ENCODE results near the gene ABHD14A. TPM values are rescaled to one million over a fixed set of nuclear protein-coding genes. Genes with fewer than 3 reads are reported as not detected.

The ABHD14A gene
- total and polyA plus RNA-seq, 5 experiments from 2014 or later, result 17.7 to 100 (median 94.6) TPM

DNA sequence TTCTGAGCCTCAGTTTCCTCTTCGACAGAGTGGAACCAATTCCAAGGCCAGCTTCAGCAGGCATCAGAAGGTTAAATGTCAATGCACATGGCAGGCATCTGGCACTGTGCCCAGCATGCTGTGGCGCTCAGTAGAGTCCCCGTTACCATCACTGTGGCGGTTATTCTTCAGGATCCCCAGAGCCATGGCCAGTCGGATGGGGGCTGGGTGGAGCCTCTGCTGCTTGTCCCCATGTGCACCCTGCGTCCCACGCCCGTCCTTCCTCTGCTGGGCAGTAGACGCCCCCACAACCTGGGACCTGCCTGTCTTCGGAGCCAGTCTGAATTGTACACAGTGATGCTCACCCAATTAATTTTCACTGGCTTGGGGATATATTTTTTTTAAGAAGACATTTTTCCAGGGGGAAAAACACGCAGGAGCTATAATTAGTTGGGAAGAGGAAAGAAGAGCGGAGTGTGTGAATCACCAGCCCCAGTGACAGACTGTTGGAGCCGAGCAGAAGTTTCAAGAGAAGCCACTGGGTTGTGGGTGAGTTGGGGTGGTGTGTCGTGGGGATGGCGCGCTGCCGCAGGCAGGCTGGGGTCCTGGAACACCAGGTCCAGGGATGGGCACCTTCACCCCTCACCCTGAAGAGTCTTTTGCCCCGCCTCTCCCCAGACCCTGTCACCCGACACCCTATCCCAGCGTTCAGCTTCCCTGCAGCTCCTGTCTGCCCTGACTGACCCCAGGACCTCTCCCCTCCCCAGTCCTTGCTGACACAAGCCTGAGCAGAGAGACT, 47.6 kb downstream of the ABHD14A start:
- POLR2A ChIA-PET, result no interaction called here
- H3K27me3 Mint-ChIP-seq, result no peaks in the 10 kb centered on the region
- H3K36me3 Mint-ChIP-seq, result no peaks in the 10 kb centered on the region
- no peak overlapping the region for H3K27ac Mint-ChIP-seq
- DNase-seq (no peak), ATAC-seq (no peak)
- peaks cover 0 to 5% (median 2%) of the 10 kb centered on the region in 4 donors for H3K4me1 Mint-ChIP-seq
- H3K9me3 Mint-ChIP-seq, result no peaks in the 10 kb centered on the region
- no peak overlapping the region for H3K4me3 Mint-ChIP-seq

DNA sequence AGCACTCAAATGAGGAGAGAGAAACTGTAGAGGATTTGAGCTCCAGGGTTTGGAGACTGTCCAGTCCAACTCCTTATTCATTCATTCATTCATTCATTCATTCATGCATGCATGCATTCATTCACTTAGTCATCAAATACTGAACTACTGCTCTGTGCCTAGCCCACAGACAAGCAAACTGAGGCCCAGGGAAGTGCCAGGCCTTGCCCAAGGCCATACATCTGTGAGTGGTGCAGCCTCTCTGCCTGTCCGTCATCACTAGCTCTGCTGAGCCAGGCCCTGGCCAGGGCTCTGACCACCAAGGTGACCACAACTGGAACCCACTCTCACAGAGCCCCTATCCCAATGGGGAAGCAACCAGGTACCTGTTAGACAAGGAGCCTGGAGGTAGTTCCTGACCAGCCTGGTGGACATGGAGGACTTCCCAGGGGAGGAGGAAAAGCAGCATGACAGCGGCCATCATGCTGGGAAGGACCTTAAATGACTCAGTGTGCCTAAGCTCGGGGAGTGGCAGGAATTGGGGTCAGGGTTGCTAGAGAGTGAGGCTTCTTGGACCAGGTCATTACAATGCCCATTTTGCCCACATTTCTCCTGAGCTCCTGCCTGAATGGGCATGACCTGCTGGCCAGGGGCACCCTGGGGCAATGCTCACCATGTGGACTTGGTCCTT, 48.4 kb downstream of the ABHD14A start:
- Mint-ChIP-seq H3K4me1 (peaks cover 0 to 5% (median 2%) of the 10 kb centered on the region in 4 donors), H3K4me3 (no peak overlapping the region), H3K27ac (peak overlapping the region in 3 of 10 donors; percentile 11 to 61 (median 31)), H3K9me3 (no peaks in the 10 kb centered on the region), H3K27me3 (no peaks in the 10 kb centered on the region), H3K36me3 (no peaks in the 10 kb centered on the region)
- no peak for DNase-seq
- POLR2A ChIA-PET, result no interaction called here
- no peak for ATAC-seq

DNA sequence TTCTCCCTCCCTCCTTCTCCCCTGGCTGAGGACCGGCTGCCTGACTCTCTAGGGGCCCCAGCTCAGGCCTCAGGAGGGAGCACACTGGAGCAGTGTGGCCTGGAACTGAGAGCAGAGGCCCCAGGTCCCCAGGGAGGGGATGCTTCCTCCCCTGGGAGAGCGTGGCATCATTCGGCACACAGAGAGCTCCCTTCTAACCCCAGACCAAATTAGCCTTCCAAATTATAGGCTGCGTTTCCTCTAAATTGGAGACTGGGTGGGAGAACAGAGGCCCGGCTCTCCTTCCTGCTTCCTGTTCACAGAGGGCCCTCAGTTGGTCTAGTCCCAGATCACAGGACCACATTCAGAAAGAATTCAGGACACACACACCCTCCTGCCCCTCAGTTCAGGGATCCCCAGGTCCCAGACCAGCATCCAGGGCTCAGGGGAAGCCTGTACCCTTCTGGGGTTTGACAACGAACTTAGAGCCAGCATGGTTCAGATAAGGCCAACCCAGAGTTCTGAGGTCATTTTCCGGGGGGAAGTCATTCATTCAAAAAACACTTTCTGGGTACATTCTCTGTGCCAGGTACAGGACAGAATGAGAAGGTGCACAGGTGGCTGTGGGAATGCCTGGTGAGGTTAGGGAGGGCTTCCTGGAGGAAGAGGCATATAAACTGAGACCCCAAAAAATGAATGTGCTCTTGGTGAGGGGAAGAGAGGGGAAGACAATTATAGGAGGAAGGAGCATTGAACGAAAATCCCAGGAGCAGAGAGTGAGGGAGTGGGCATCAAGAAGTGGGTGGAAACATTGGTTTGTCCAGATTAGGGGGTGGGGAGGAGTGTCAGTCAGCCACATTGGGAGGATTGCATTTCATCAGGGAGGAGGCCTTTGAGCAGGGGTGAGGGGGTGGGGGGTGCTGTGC, 49.2 kb downstream of the ABHD14A start:
- Mint-ChIP-seq H3K9me3 (no peaks in the 10 kb centered on the region), H3K27ac (peak overlapping the region in 2 of 10 donors; percentile 31 to 67), H3K27me3 (no peaks in the 10 kb centered on the region)

DNA sequence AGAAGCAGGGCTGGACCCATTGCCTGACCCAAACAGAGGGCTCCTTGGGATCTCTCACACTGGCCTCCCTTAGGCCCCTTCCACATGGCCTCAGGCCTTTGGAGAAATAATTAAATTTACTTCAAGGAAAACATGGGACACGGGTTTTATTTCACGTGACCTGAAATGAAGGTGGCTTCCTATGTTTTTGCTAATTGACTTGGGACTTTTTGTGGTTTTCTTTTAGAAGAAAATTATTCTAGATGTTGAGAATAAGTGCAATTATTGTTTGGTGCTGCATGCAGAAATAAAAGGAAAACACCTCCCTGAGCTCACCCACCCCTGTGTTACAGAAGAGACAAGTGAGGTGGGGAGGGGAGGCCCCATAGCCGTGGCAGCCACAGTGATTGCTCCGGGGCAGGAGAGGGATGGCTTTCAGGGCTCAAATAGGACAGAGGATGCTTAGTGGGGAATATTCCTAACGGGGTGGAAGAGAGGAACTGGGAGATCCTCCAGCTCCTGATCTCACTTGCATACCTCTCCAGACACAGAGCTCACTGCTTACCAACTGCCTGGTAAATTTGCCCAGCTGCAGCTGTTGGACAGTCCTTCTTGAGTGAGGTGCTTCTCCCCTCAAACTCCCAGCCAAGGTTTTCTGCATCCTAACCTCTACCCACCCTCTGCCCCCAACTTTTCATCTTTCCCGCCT, 50.0 kb downstream of the ABHD14A start:
- POLR2A ChIA-PET, result no interaction called here
- DNase-seq (no peak), ATAC-seq (no peak)
- Mint-ChIP-seq H3K36me3 (no peaks in the 10 kb centered on the region), H3K4me3 (no peak overlapping the region), H3K9me3 (no peaks in the 10 kb centered on the region), H3K27me3 (no peaks in the 10 kb centered on the region), H3K27ac (peak overlapping the region in 1 of 10 donors; percentile 67), H3K4me1 (peaks cover 0 to 5% (median 2%) of the 10 kb centered on the region in 4 donors)

More for the DNA sequence above, 49.2 kb downstream of the ABHD14A start:
- POLR2A ChIA-PET, result no interaction called here
- Mint-ChIP-seq H3K36me3 (no peaks in the 10 kb centered on the region), H3K4me1 (peaks cover 0 to 5% (median 2%) of the 10 kb centered on the region in 4 donors), H3K4me3 (no peak overlapping the region)
- no peak for ATAC-seq
- no peak for DNase-seq

DNA sequence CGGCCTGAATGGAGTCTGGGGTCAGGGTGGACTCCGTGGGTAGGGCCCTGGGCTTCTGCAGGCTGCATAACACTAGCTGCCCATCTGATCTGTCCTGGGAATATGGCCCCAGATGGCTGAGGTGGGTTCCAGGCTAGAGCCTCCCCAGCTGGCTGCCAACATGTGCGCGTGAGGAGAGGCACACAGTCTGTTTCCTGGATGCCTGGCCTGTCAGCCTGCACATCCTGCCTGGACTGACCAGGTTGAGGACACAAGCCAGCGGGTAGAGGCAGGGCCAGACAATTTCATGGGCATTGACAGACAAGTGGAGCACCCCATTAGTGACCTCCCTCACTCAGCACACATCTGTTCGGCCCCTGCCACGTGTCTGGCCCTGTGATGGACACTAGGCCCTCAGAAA, 50.6 kb downstream of the ABHD14A start:
- no peaks in the 10 kb centered on the region for H3K27me3 Mint-ChIP-seq
- DNase-seq (no peak), ATAC-seq (no peak)
- H3K27ac Mint-ChIP-seq, result no peak overlapping the region
- POLR2A ChIA-PET, result no interaction called here
- H3K36me3 Mint-ChIP-seq, result no peaks in the 10 kb centered on the region
- peaks cover 0 to 7% (median 2%) of the 10 kb centered on the region in 4 donors for H3K4me1 Mint-ChIP-seq
- H3K9me3 Mint-ChIP-seq, result no peaks in the 10 kb centered on the region
- no peak overlapping the region for H3K4me3 Mint-ChIP-seq

DNA sequence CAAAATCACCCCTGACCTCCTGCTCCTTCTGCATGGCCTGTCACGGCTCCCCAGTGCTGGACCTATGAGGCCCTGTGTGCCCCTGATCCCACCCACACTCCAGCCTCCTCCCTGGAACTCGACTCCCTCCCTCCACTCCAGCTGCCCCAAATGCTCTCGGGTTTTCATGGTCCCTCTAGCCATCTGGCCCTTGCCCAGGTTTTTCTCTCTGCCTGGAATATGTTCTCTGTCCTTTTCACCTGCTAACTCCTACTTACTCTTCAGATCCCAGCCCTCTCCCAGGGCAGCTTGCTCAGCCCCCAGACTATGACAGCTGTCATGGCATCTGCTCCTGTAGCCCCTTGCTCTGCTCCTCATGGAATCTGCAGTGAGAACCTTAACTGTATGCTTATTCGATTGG, 51.2 kb downstream of the ABHD14A start:
- Mint-ChIP-seq H3K9me3 (no peaks in the 10 kb centered on the region), H3K36me3 (no peaks in the 10 kb centered on the region), H3K27ac (peak overlapping the region in 4 of 10 donors; percentile 6 to 78 (median 47)), H3K4me3 (no peak overlapping the region), H3K4me1 (peaks cover 0 to 7% (median 2%) of the 10 kb centered on the region in 4 donors), H3K27me3 (no peaks in the 10 kb centered on the region)
- DNase-seq, result no peak
- ATAC-seq, result no peak
- POLR2A ChIA-PET, result no interaction called here

DNA sequence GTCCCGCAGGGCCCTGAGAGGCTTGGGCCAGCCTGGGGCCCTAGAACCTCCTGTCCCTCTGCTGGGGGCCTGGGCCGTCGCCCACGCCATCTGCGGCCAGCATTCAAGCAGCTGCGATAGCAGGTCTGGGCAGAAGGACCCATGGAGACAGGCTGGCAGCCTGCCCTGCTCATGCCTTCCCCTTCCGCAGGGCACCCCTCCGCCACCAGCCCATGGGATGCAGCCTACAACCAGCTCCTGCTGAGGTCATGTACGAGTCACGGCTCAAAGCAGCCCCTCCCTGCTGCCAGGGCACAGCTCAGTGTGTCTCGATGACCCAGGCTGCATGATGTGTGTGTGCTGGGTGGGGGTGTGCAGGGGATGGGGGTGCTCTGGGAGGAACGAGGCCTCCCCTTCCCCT, 53.7 kb downstream of the ABHD14A start:
- Mint-ChIP-seq H3K4me1 (peaks cover 0 to 5% (median 2%) of the 10 kb centered on the region in 4 donors), H3K36me3 (no peaks in the 10 kb centered on the region), H3K4me3 (no peak overlapping the region), H3K27me3 (no peaks in the 10 kb centered on the region), H3K9me3 (no peaks in the 10 kb centered on the region), H3K27ac (peak overlapping the region in 1 of 10 donors; percentile 40)
- POLR2A ChIA-PET, result interaction anchor here (0.6 kb wide), 2 partner anchors 36 to 126 kb away, joined by 3 read pairs; partner anchors contain the start of gene POC1A
- ATAC-seq, result no peak
- DNase-seq, result no peak

DNA sequence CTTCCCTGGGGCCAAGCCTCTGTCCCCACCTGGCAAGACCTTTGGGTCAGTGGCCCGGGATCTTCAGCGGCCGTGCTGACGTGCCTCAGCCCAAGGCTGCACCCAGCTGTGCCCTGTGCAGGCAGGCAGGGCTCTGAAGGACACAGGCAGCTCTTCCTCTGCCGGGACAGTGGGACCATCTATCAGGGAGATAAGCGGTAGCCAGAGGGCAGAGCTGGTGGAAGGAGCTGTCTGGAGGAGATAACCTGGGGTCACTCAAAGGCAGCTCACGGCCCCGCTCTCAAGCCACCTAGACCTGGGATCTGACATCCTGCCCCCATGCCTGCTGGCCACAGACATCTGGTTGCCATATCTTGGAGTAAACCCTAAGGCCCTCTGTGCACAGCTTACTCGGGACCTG, 54.2 kb downstream of the ABHD14A start:
- Mint-ChIP-seq H3K27me3 (no peaks in the 10 kb centered on the region), H3K9me3 (no peaks in the 10 kb centered on the region), H3K27ac (peak overlapping the region in 1 of 10 donors; percentile 40), H3K4me1 (peaks cover 0 to 5% (median 2%) of the 10 kb centered on the region in 4 donors), H3K36me3 (no peaks in the 10 kb centered on the region), H3K4me3 (no peak overlapping the region)
- DNase-seq (no peak), ATAC-seq (no peak)
- POLR2A ChIA-PET, result interaction anchor here (0.6 kb wide), 2 partner anchors 35 to 214 kb away, joined by 3 to 6 read pairs; no protein-coding TSS in a partner anchor

DNA sequence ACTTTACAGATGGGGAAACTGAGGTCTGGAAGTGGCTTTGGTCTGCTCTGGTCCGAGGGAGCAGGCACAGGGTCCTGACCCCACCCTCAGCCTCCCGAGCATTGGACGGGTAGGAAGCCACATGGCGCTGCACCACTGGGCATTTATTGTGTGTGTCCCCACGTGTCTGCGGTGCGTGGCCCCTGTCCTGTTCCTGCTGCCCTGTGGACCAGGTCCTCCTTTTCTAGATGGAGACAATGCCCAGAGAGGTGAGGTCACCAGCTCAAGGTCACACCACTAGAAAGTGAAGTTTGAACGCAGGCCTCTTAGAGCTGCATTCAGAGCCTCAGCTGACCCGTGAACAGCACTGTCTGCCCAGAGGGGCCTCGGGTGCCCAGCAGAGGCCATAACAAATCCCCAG, 54.7 kb downstream of the ABHD14A start:
- ATAC-seq, result no peak
- H3K4me3 Mint-ChIP-seq, result no peak overlapping the region
- H3K27me3 Mint-ChIP-seq, result no peaks in the 10 kb centered on the region
- peaks cover 0 to 5% (median 0%) of the 10 kb centered on the region in 4 donors for H3K4me1 Mint-ChIP-seq
- H3K36me3 Mint-ChIP-seq, result no peaks in the 10 kb centered on the region
- no peaks in the 10 kb centered on the region for H3K9me3 Mint-ChIP-seq
- H3K27ac Mint-ChIP-seq, result no peak overlapping the region
- POLR2A ChIA-PET, result interaction anchor here (0.6 kb wide), 2 partner anchors 35 to 213 kb away, joined by 3 to 6 read pairs; no protein-coding TSS in a partner anchor
- DNase-seq, result no peak

Other genes with a start within 250 kb of the ABHD14A start
- not detected for gene IQCF6, start 195.8 kb upstream of the ABHD14A start, total RNA-seq
- not detected for gene IQCF6, start 195.8 kb upstream of the ABHD14A start, polyA plus RNA-seq
- gene IQCF2, start 113.4 kb upstream of the ABHD14A start, total RNA-seq, result not detected
- gene IQCF2, start 113.4 kb upstream of the ABHD14A start, polyA plus RNA-seq, result not detected
- not detected for gene IQCF5, start 99.5 kb upstream of the ABHD14A start, total RNA-seq
- not detected for gene IQCF5, start 99.5 kb upstream of the ABHD14A start, polyA plus RNA-seq
- not detected for gene IQCF1, start 71.7 kb upstream of the ABHD14A start, total RNA-seq
- not detected for gene IQCF1, start 71.7 kb upstream of the ABHD14A start, polyA plus RNA-seq
- 10 to 100 TPM; 15.9 to 16.5 TPM for gene RRP9, start 33.2 kb upstream of the ABHD14A start, total RNA-seq
- gene RRP9, start 33.2 kb upstream of the ABHD14A start, polyA plus RNA-seq, result 10 to 100 TPM; 18.1 to 29.6 (median 19.6) TPM
- 10 to 100 TPM in 1 of 2 experiments, 1 to 10 TPM in 1; 9.7 to 11.7 TPM for gene PARP3, start 32.7 kb upstream of the ABHD14A start, total RNA-seq
- gene PARP3, start 32.7 kb upstream of the ABHD14A start, polyA plus RNA-seq, result 1 to 10 TPM; 4.6 to 9.0 (median 5.5) TPM
- gene GPR62, start 19.7 kb upstream of the ABHD14A start, total RNA-seq, result not detected
- gene GPR62, start 19.7 kb upstream of the ABHD14A start, polyA plus RNA-seq, result not detected
- 1 to 10 TPM; 8.3 to 9.4 TPM for gene PCBP4, start 7.6 kb upstream of the ABHD14A start, total RNA-seq
- 10 to 100 TPM in 1 of 3 donors, 1 to 10 TPM in 2; 2.4 to 10.9 (median 5.3) TPM for gene PCBP4, start 7.6 kb upstream of the ABHD14A start, polyA plus RNA-seq
- gene ABHD14B, start 1.0 kb upstream of the ABHD14A start, total RNA-seq, result 10 to 100 TPM; 56.4 to 60.4 TPM
- gene ABHD14B, start 1.0 kb upstream of the ABHD14A start, polyA plus RNA-seq, result 10 to 100 TPM; 69.3 to 84.6 (median 73.2) TPM
- 10 to 100 TPM; 14.1 to 15.8 TPM for gene ACY1, start 8.5 kb downstream of the ABHD14A start, total RNA-seq
- 10 to 100 TPM; 18.5 to 28.5 (median 18.6) TPM for gene ACY1, start 8.5 kb downstream of the ABHD14A start, polyA plus RNA-seq
- gene RPL29, start 20.8 kb downstream of the ABHD14A start, total RNA-seq, result 1,000 to 10,000 TPM; 1,232 to 1,277 TPM
- gene RPL29, start 20.8 kb downstream of the ABHD14A start, polyA plus RNA-seq, result 1,000 to 10,000 TPM; 1,632 to 1,741 (median 1,693) TPM
- gene DUSP7, start 81.5 kb downstream of the ABHD14A start, total RNA-seq, result 10 to 100 TPM; 28.6 to 29.0 TPM
- gene DUSP7, start 81.5 kb downstream of the ABHD14A start, polyA plus RNA-seq, result 1 to 10 TPM; 1.8 to 4.6 (median 2.2) TPM
- gene POC1A, start 179.4 kb downstream of the ABHD14A start, total RNA-seq, result 1 to 10 TPM; 1.2 to 1.9 TPM
- 1 to 10 TPM in 1 of 3 donors, under 1 TPM in 2; 0.28 to 1.1 (median 0.66) TPM for gene POC1A, start 179.4 kb downstream of the ABHD14A start, polyA plus RNA-seq
- gene ALAS1, start 223.1 kb downstream of the ABHD14A start, total RNA-seq, result 10 to 100 TPM; 16.2 to 18.8 TPM
- gene ALAS1, start 223.1 kb downstream of the ABHD14A start, polyA plus RNA-seq, result 10 to 100 TPM; 14.7 to 28.9 (median 18.5) TPM

Data from naive thymus-derived CD8-positive, alpha-beta T cell (primary cell).